ENCODE measurements around the gene AVPR2.

DNA sequence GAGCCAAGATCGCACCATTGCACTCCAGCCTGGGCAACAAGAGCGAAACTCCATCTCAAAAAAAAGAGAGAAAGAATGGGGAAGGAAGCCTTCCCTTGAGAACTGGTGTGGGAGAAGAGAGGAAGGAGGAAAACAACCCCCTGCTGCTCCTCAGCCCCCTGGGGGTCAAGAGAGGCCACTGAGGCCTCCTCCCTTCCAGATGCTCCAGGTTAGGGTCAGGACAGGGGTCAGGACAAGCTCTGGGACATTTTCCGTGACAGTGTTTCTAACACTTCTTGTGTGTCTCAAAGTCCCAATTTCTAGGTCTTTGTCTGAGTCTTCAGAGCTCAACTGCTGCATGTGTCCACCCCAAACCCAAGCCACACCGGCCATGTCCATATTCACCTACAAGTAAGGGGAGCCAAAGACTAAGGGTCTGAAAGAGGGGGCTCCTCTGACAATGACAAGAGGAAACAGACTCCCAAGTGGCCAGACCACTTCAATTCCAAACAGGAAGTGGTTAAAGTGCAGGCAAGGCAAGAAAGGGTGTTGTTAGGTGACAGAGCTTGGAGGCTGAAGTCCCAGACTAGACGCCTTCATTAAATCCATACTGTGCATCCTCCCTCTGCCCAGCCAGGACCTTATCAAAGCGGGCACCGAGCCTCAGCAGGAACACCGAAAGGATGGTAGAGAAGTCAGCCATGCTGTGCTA is 26.8 kb upstream of the AVPR2 start:
- TF ChIP-seq, protein P1, sequence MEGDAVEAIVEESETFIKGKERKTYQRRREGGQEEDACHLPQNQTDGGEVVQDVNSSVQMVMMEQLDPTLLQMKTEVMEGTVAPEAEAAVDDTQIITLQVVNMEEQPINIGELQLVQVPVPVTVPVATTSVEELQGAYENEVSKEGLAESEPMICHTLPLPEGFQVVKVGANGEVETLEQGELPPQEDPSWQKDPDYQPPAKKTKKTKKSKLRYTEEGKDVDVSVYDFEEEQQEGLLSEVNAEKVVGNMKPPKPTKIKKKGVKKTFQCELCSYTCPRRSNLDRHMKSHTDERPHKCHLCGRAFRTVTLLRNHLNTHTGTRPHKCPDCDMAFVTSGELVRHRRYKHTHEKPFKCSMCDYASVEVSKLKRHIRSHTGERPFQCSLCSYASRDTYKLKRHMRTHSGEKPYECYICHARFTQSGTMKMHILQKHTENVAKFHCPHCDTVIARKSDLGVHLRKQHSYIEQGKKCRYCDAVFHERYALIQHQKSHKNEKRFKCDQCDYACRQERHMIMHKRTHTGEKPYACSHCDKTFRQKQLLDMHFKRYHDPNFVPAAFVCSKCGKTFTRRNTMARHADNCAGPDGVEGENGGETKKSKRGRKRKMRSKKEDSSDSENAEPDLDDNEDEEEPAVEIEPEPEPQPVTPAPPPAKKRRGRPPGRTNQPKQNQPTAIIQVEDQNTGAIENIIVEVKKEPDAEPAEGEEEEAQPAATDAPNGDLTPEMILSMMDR (IDR thresholded peaks at IDR 0.05), result no peak
- no peak for TF ChIP-seq POLR2A (IDR thresholded peaks at IDR 0.05)
